Mesothelial cell of epicardium (in vitro differentiated cells): Measurements from ENCODE around the gene LNPEP. TPM values are rescaled to one million over a fixed set of nuclear protein-coding genes. Genes with fewer than 3 reads are reported as not detected.

ENCODE experiments used
- DNase-seq, 2 experiments: peaks; one replicate each; pipeline ENCODE4 v3.0.0; 2021; ENCODE audit warnings: low spot score in 2 of 2; ENCODE audit not compliant: unreplicated experiment in 2 of 2
- H3K27ac Mint-ChIP-seq: 2 replicates; pipeline ENCODE4 v1.8.0; 2021; ENCODE audit warnings: mixed read lengths
- H3K27me3 Mint-ChIP-seq: 2 replicates; pipeline ENCODE4 v1.8.0; 2021; ENCODE audit warnings: low read depth, mixed read lengths
- H3K36me3 Mint-ChIP-seq: 2 replicates; pipeline ENCODE4 v1.8.0; 2021; ENCODE audit warnings: mixed read lengths
- H3K4me1 Mint-ChIP-seq: 2 replicates; pipeline ENCODE4 v1.8.0; 2021; ENCODE audit warnings: mixed read lengths
- H3K4me3 Mint-ChIP-seq: 2 replicates; pipeline ENCODE4 v1.8.0; 2021; ENCODE audit warnings: mild to moderate bottlenecking, moderate library complexity, mixed read lengths
- H3K9me3 Mint-ChIP-seq: 2 replicates; pipeline ENCODE4 v1.8.0; 2021; ENCODE audit warnings: mixed read lengths
- total RNA-seq: library from RNA; stranded (reverse); gene quantifications from 3 replicates; pipeline ENCODE4 v1.2.1, GENCODE V29; 2021
- TF ChIP-seq, protein P1 (sequence below): fragments of 200-600 bp; sonication (generic); IDR thresholded peaks from one replicate; pipeline ENCODE4 v1.5.0; 2021; ENCODE audit warnings: antibody characterized with exemption; ENCODE audit not compliant: unreplicated experiment

Gene LNPEP
- total RNA-seq, 1 donor from 2014 or later = 37.3 TPM

- H3K4me1 Mint-ChIP-seq = no peaks in the 10 kb centered on the region
These were observed 105.4 kb downstream of the LNPEP start for GRCh38 chr5:97041239-97041638.

DNA sequence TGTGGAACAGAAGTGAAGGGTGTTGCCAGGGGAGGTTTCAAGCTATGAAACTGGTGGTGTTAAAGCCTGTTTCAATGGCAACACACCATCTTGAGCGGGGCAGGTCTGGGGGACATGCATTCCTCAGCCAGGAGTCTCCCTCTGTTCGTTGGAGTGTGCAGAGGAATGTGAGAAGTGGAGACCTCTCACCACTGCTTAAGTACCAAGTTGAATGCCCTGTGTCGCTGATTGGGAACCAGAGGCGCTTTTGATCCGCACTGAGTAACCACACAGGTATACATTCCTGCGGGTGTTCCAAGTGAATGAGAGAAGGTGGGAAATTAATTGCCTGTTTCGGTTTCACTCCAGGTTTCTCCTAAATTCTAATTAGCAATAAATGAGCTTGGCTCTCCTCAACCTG is 107.1 kb downstream of the LNPEP start:
- DNase-seq = no peak
- H3K9me3 Mint-ChIP-seq = no peaks in the 10 kb centered on the region
- TF ChIP-seq, protein P1, sequence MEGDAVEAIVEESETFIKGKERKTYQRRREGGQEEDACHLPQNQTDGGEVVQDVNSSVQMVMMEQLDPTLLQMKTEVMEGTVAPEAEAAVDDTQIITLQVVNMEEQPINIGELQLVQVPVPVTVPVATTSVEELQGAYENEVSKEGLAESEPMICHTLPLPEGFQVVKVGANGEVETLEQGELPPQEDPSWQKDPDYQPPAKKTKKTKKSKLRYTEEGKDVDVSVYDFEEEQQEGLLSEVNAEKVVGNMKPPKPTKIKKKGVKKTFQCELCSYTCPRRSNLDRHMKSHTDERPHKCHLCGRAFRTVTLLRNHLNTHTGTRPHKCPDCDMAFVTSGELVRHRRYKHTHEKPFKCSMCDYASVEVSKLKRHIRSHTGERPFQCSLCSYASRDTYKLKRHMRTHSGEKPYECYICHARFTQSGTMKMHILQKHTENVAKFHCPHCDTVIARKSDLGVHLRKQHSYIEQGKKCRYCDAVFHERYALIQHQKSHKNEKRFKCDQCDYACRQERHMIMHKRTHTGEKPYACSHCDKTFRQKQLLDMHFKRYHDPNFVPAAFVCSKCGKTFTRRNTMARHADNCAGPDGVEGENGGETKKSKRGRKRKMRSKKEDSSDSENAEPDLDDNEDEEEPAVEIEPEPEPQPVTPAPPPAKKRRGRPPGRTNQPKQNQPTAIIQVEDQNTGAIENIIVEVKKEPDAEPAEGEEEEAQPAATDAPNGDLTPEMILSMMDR = no peak
- no peaks in the 10 kb centered on the region for H3K4me1 Mint-ChIP-seq
- no peaks in the 10 kb centered on the region for H3K27me3 Mint-ChIP-seq
- no peaks in the 10 kb centered on the region for H3K36me3 Mint-ChIP-seq
- H3K4me3 Mint-ChIP-seq = no peak overlapping the region
- H3K27ac Mint-ChIP-seq = no peak overlapping the region

More at GRCh38 chr5:97041239-97041638, 105.4 kb downstream of the LNPEP start:
- Mint-ChIP-seq H3K36me3 (peaks cover 2% of the 10 kb centered on the region), H3K27ac (no peak overlapping the region), H3K9me3 (no peaks in the 10 kb centered on the region), H3K27me3 (no peaks in the 10 kb centered on the region), H3K4me3 (no peak overlapping the region)
- TF ChIP-seq, protein P1 = no peak
- no peak for DNase-seq

DNA sequence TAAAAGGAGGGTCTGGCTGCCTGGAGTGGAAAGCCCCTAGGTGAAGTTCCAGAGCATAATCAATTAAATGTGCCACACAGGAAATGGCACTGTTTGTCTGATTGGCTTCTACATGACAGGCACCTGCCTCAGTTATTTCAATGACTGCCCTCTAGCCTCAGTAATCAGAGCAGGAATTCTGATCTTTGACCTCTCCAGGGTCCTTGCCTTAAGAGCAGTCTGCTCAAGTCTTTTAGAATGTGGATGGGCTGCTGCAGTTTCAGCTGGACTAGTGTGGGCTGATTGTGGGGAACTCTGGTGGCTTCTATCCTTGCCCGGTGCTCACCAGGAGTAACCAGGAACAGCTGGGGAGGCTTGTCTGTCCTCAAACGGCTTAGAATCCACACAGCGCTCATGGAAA is 107.6 kb downstream of the LNPEP start:
- Mint-ChIP-seq H3K4me1 (no peaks in the 10 kb centered on the region), H3K36me3 (no peaks in the 10 kb centered on the region), H3K9me3 (no peaks in the 10 kb centered on the region), H3K27me3 (no peaks in the 10 kb centered on the region), H3K4me3 (no peak overlapping the region), H3K27ac (no peak overlapping the region)
- no peak for DNase-seq
- TF ChIP-seq, protein P1 = no peak

- no peaks in the 10 kb centered on the region for H3K27me3 Mint-ChIP-seq
- no peaks in the 10 kb centered on the region for H3K36me3 Mint-ChIP-seq
- H3K4me1 Mint-ChIP-seq = no peaks in the 10 kb centered on the region
- TF ChIP-seq, protein P1 = no peak
- DNase-seq = no peak
- no peaks in the 10 kb centered on the region for H3K9me3 Mint-ChIP-seq
- H3K27ac Mint-ChIP-seq = no peak overlapping the region
- no peak overlapping the region for H3K4me3 Mint-ChIP-seq
These were observed 108.2 kb downstream of the LNPEP start for GRCh38 chr5:97044052-97044451.

DNA sequence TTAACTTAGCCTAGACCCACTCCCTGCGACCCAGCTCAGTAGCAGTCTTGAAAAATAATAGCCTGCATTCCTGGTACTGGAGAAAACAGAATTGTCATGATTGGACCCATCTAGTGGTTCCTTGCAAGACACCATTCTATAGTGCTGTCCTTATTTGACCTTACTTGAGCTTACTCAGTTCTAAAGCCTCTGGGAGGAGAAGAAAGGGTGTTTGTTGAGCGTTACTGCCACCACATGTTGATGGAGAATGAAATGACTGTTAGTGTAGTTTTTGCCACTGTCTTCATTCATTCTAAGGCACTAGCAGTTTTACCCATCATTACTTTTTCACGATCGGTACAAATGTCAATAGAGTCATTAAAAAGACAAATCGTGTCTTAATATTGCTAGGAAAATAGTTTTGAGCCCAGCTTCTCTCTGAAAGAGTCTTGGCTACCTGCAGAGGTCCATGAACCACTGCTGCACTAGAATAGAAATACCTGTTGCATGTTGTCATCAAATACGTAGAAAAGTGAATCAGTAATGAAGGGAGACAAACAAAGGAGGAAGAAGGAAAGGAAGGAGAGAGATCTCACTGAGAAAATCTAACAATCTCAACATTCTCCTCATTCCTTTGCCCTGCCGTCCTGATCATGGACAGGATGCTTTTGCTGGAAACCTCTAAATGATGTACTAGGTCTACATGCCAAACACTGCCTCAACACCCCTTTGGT is 110.5 kb downstream of the LNPEP start:
- no peak overlapping the region for H3K27ac Mint-ChIP-seq
- peaks cover 1% of the 10 kb centered on the region for H3K36me3 Mint-ChIP-seq
- H3K4me1 Mint-ChIP-seq = no peaks in the 10 kb centered on the region
- no peak for DNase-seq
- peaks cover 5% of the 10 kb centered on the region for H3K9me3 Mint-ChIP-seq
- no peaks in the 10 kb centered on the region for H3K27me3 Mint-ChIP-seq
- no peak overlapping the region for H3K4me3 Mint-ChIP-seq
- TF ChIP-seq, protein P1 = no peak

- H3K27me3 Mint-ChIP-seq = no peaks in the 10 kb centered on the region
- H3K36me3 Mint-ChIP-seq = peaks cover 1% of the 10 kb centered on the region
- peaks cover 9% of the 10 kb centered on the region for H3K9me3 Mint-ChIP-seq
- H3K4me3 Mint-ChIP-seq = no peak overlapping the region
- no peaks in the 10 kb centered on the region for H3K4me1 Mint-ChIP-seq
- no peak for DNase-seq
- TF ChIP-seq, protein P1 = no peak
- no peak overlapping the region for H3K27ac Mint-ChIP-seq
These were observed 111.2 kb downstream of the LNPEP start for GRCh38 chr5:97047076-97047475.
